OCI-LY7 (cell line): ENCODE measurements around the gene PET100. TPM values are rescaled to one million over a fixed set of nuclear protein-coding genes. Genes with fewer than 3 reads are reported as not detected.
A peak's percentile ranks its signal among the peaks of the same experiment; 100 is the strongest.

ENCODE experiments used
- BruUV-seq: library from RNA; stranded (reverse); fragments of 400-500 nt; replicated peaks from 2 replicates; lab custom pipeline; 2021; lab: Mats Ljungman, UMichigan
- CTCF ChIA-PET: fragments of 300-600 bp; sonication (Branson Sonifier 250); formaldehyde crosslinking; loops from one replicate; lab custom pipeline; 2022; ENCODE audit warnings: antibody characterized with exemption; ENCODE audit not compliant: unreplicated experiment; lab: Charles Lee
- POLR2A ChIA-PET: fragments of 300-600 bp; sonication (Branson Sonifier 250); formaldehyde crosslinking; loops from one replicate; lab custom pipeline; 2022; ENCODE audit warnings: antibody characterized with exemption; lab: Charles Lee
- DNase-seq: peaks from one replicate; pipeline ENCODE4 v3.0.0-alpha.2; 2015; ENCODE audit warnings: low spot score
- H2AFZ ChIP-seq: fragments of 200-600 bp; sonication (generic), shearing (Covaris generic); 2 replicates; pipeline ENCODE4 v1.6.1; 2014; ENCODE audit warnings: mild to moderate bottlenecking, antibody characterized with exemption, low read length, moderate library complexity
- H3K27ac ChIP-seq: fragments of 200-600 bp; sonication (generic); 2 replicates; pipeline ENCODE4 v1.5.1; 2014; ENCODE audit warnings: mixed run types, low read depth, mild to moderate bottlenecking, moderate library complexity, low read length, inconsistent platforms; ENCODE audit not compliant: poor library complexity, severe bottlenecking
- H3K36me3 ChIP-seq: fragments of 200-600 bp; sonication (generic); 2 replicates; pipeline ENCODE4 v1.6.1; 2014; ENCODE audit warnings: mild to moderate bottlenecking, antibody characterized with exemption, low read length, moderate library complexity, mixed read lengths; ENCODE audit not compliant: insufficient read depth
- H3K4me1 ChIP-seq: fragments of 200-600 bp; sonication (generic); 2 replicates; pipeline ENCODE4 v1.5.1; 2014; ENCODE audit warnings: mild to moderate bottlenecking, low read length; ENCODE audit not compliant: insufficient read depth, poor library complexity, severe bottlenecking
- H3K4me2 ChIP-seq: fragments of 200-600 bp; sonication (generic); 2 replicates; pipeline ENCODE4 v1.6.1; 2014; ENCODE audit warnings: mild to moderate bottlenecking, low read length
- H3K4me3 ChIP-seq: fragments of 200-600 bp; sonication (generic); 2 replicates; pipeline ENCODE4 v1.5.1; 2014; ENCODE audit warnings: mild to moderate bottlenecking, low read depth, low read length; ENCODE audit not compliant: poor library complexity, severe bottlenecking
- H3K79me2 ChIP-seq: fragments of 200-600 bp; sonication (generic); 2 replicates; pipeline ENCODE4 v1.6.1; 2016; ENCODE audit warnings: low read depth, mild to moderate bottlenecking, low read length, moderate library complexity, mixed read lengths; ENCODE audit not compliant: insufficient read depth
- H3K9me2 ChIP-seq: fragments of 200-600 bp; sonication (generic); 2 replicates; pipeline ENCODE4 v1.6.1; 2016; ENCODE audit warnings: mild to moderate bottlenecking, low read length, mixed read lengths; ENCODE audit not compliant: insufficient read depth
- H3K9me3 ChIP-seq: fragments of 200-600 bp; sonication (generic); 2 replicates; pipeline ENCODE4 v1.6.1; 2014; ENCODE audit warnings: mild to moderate bottlenecking, mixed run types, low read length, mixed read lengths
- H4K20me1 ChIP-seq: fragments of 200-600 bp; sonication (generic); 2 replicates; pipeline ENCODE4 v1.6.1; 2014; ENCODE audit warnings: mild to moderate bottlenecking, antibody characterized with exemption, low read length, moderate library complexity, mixed read lengths; ENCODE audit not compliant: insufficient read depth
- CTCF ChIP-seq: fragments of 200-600 bp; sonication (generic); conservative IDR thresholded peaks from 2 replicates; pipeline ENCODE4 v1.5.1; 2014; ENCODE audit warnings: mild to moderate bottlenecking, antibody characterized with exemption, low read length, moderate library complexity, mixed read lengths
- EZH2phosphoT487 ChIP-seq: fragments of 200-600 bp; sonication (generic); IDR thresholded peaks from 2 replicates; pipeline ENCODE4 v1.6.1; 2018; ENCODE audit warnings: low read depth, borderline replicate concordance, mild to moderate bottlenecking, mixed run types, antibody characterized with exemption, low read length, moderate library complexity, mixed read lengths
- intact Hi-C: fragments of 100-400 bp; cut with micrococcal nuclease; formaldehyde crosslinking; loops from one replicate; pipeline ENCODE4 v1.10.0; 2022; ENCODE audit not compliant: unreplicated experiment
- total RNA-seq, 2 experiments: library from RNA; depleted of rRNA in 1 of 2; stranded (reverse); fragments of >200 nt in 1 of 2; shearing (Covaris generic) in 1 of 2; gene quantifications; 2 replicates each; pipeline ENCODE4 v1.2.3, GENCODE V29; 2014 to 2022

PET100 gene
- total RNA-seq, 2 experiments from 2014 or later: 48.8 to 118 TPM

DNA sequence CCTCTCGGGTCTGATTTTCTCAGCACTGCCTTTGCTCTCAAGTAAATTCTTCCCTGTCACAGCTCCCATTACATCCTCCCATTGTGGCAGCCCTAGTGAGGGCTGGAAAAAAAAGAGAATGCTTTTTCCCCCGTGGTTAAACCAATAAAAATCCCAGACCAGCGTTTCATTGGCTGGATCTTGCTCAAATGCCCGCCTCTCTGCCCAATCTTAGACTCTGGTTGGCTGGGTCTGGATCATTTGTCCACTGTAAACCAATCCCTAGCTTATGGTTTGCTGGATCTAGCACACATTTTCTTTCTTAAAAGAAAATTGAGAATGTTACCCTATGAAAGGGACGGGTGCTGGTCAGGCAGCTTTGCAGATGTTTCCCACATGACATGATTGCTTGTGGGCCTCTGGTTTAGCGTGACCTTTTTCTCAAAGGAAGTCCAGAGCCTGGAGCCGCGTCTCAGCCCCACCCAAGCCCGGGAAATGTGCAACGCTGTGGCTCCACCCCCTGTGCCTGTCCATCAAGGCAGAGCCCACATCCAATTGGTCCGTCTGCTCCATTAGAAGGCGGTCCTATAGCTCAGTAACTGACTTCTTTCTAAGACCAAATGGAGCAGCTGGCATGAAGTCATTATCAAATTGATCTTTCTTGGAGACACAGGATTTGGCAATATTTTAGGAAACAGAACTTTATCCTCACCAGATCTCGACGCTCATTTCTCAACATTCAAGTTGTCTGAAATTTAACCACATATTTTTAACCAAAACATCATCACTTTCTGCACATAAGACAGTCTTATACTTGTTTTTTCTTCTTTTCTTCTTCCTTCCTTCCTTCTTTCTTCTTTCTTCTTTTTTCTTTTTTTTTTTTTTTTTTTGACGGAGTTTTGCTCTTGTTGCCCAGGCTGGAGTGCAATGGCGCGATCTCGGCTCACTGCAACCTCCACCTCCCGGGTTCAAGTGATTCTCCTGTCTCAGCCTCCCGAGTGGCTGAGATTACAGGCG lies 44.7 kb downstream of the PET100 start:
- ChIA-PET POLR2A (no interaction called here), CTCF (interaction anchor here (0.6 kb wide), 1 partner anchor 324 kb away, joined by 3 read pairs; no protein-coding TSS in a partner anchor)
- H3K4me3 ChIP-seq: no peak overlapping the region
- no peaks in the 10 kb centered on the region for H3K9me2 ChIP-seq
- H3K36me3 ChIP-seq: no peaks in the 10 kb centered on the region
- TF ChIP-seq CTCF: no peak
- TF ChIP-seq EZH2phosphoT487: no peak
- H3K4me2 ChIP-seq: no peak overlapping the region
- no peaks in the 10 kb centered on the region for H3K9me3 ChIP-seq
- no peaks in the 10 kb centered on the region for H4K20me1 ChIP-seq
- peak; percentile 66 for DNase-seq
- BruUV-seq: no TSS peak
- intact Hi-C loops: no loop called here
- no peaks in the 10 kb centered on the region for H3K79me2 ChIP-seq
- no peak overlapping the region for H3K27ac ChIP-seq
- peaks cover 29% of the 10 kb centered on the region for H3K4me1 ChIP-seq
- H2AFZ ChIP-seq: no peak overlapping the region

DNA sequence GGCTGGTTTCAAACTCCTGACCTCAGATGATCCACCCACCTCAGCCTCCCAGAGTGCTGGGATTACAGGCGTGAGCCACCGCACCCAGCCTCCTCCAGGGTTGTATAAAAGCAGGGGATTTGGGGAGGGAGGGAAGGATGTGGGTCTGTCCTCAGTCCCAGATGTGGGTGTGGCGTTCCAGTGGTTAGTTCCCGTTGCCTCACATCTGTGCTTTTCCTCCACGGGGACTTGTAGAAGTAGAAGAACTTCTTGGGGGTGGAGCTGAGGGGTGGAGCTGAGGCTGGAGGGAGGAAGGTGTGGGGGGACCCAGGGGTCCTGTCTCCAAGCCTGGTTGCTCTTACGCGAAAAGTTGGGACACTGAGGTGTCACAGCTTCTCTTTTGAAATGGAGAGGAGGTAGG lies 46.8 kb downstream of the PET100 start:
- Histone ChIP-seq H3K9me3 (no peaks in the 10 kb centered on the region), H3K4me1 (peaks cover 41% of the 10 kb centered on the region), H3K36me3 (no peaks in the 10 kb centered on the region), H3K4me2 (peak overlapping the region; percentile 77), H3K79me2 (peaks cover 7% of the 10 kb centered on the region; the same call in 1 of the 2 replicates), H3K9me2 (no peaks in the 10 kb centered on the region), H2AFZ (peak overlapping the region; percentile 77), H3K4me3 (peak overlapping the region; percentile 52), H3K27ac (no peak overlapping the region), H4K20me1 (no peaks in the 10 kb centered on the region)
- BruUV-seq: no TSS peak
- TF ChIP-seq EZH2phosphoT487 (no peak), CTCF (no peak)
- POLR2A ChIA-PET: no interaction called here
- intact Hi-C loops: no loop called here
- CTCF ChIA-PET: no interaction called here
- peak; percentile 53 for DNase-seq
